ENCODE results near the gene TFDP1.

The TFDP1 gene

GRCh38 chr13:113584205-113584869 lies at the start of gene TFDP1:
TFDP1 (plus strand) TSS chr13:113584753; CDS start chr13:113585838, 1,085 bp downstream.
- TF ChIP-seq TAF1 (IDR thresholded peaks at IDR 0.05; ENCODE audit: low read depth): peak; percentile 42; the same call in 1 of the 2 replicates
- no peak; the same call in 1 of the 2 replicates for TF ChIP-seq TEAD4 (IDR thresholded peaks at IDR 0.05)
- TF ChIP-seq YY1 (IDR thresholded peaks at IDR 0.05; ENCODE audit: low read depth): peak; percentile 16; the same call in 1 of the 2 replicates
- TF ChIP-seq MAX (IDR thresholded peaks at IDR 0.05): peak; percentile 72
- no peak for TF ChIP-seq RAD21 (IDR thresholded peaks at IDR 0.05; ENCODE audit: low read depth)

GRCh38 chr13:113535381-113535781 lies 49.2 kb upstream of the TFDP1 start:
- TF ChIP-seq MAX (IDR thresholded peaks at IDR 0.05) (no peak), RAD21 (IDR thresholded peaks at IDR 0.05; ENCODE audit: low read depth) (no peak), USF1 (IDR thresholded peaks at IDR 0.05) (no peak), NFIC (IDR thresholded peaks at IDR 0.05) (no peak)

GRCh38 chr13:113536461-113537110 lies 48.0 kb upstream of the TFDP1 start:
- TF ChIP-seq CREB1 (IDR thresholded peaks at IDR 0.05; ENCODE audit: low read depth) (no peak), REST (IDR thresholded peaks at IDR 0.05; ENCODE audit: low read depth) (no peak), TCF12 (IDR thresholded peaks at IDR 0.05; ENCODE audit: low read depth) (no peak), NFIC (IDR thresholded peaks at IDR 0.05) (no peak), CEBPB (IDR thresholded peaks at IDR 0.05) (no peak), FOXM1 (IDR thresholded peaks at IDR 0.05; ENCODE audit: borderline replicate concordance, low read depth) (no peak), EP300 (IDR thresholded peaks at IDR 0.05; ENCODE audit: borderline replicate concordance) (no peak), ZBTB7A (IDR thresholded peaks at IDR 0.05; ENCODE audit: low read depth) (no peak), EGR1 (IDR thresholded peaks at IDR 0.05) (no peak), YY1 (IDR thresholded peaks at IDR 0.05; ENCODE audit: low read depth) (no peak), MAX (IDR thresholded peaks at IDR 0.05) (no peak), TEAD4 (IDR thresholded peaks at IDR 0.05) (no peak), TAF1 (IDR thresholded peaks at IDR 0.05; ENCODE audit: low read depth) (no peak), RAD21 (IDR thresholded peaks at IDR 0.05; ENCODE audit: low read depth) (no peak), USF1 (IDR thresholded peaks at IDR 0.05) (no peak)

- TF ChIP-seq TAF1 (IDR thresholded peaks at IDR 0.05; ENCODE audit: low read depth) (no peak), YY1 (IDR thresholded peaks at IDR 0.05; ENCODE audit: low read depth) (no peak), RAD21 (IDR thresholded peaks at IDR 0.05; ENCODE audit: low read depth) (no peak), EP300 (IDR thresholded peaks at IDR 0.05; ENCODE audit: borderline replicate concordance) (no peak), FOXM1 (IDR thresholded peaks at IDR 0.05; ENCODE audit: borderline replicate concordance, low read depth) (no peak), REST (IDR thresholded peaks at IDR 0.05; ENCODE audit: low read depth) (no peak)
Measured at GRCh38 chr13:113537205-113537604, 47.3 kb upstream of the TFDP1 start.

- TF ChIP-seq MAX (IDR thresholded peaks at IDR 0.05): no peak
- no peak for TF ChIP-seq YY1 (IDR thresholded peaks at IDR 0.05; ENCODE audit: low read depth)
- no peak for TF ChIP-seq CEBPB (IDR thresholded peaks at IDR 0.05)
- TF ChIP-seq NFIC (IDR thresholded peaks at IDR 0.05): no peak
- TF ChIP-seq CREB1 (IDR thresholded peaks at IDR 0.05; ENCODE audit: low read depth): no peak
- no peak for TF ChIP-seq EGR1 (IDR thresholded peaks at IDR 0.05)
- no peak for TF ChIP-seq ZBTB7A (IDR thresholded peaks at IDR 0.05; ENCODE audit: low read depth)
- TF ChIP-seq REST (IDR thresholded peaks at IDR 0.05; ENCODE audit: low read depth): no peak
- TF ChIP-seq TCF12 (IDR thresholded peaks at IDR 0.05; ENCODE audit: low read depth): no peak
- no peak for TF ChIP-seq EP300 (IDR thresholded peaks at IDR 0.05; ENCODE audit: borderline replicate concordance)
- no peak for TF ChIP-seq TEAD4 (IDR thresholded peaks at IDR 0.05)
- no peak for TF ChIP-seq USF1 (IDR thresholded peaks at IDR 0.05)
- no peak for TF ChIP-seq FOXM1 (IDR thresholded peaks at IDR 0.05; ENCODE audit: borderline replicate concordance, low read depth)
- TF ChIP-seq RAD21 (IDR thresholded peaks at IDR 0.05; ENCODE audit: low read depth): no peak
- TF ChIP-seq TAF1 (IDR thresholded peaks at IDR 0.05; ENCODE audit: low read depth): no peak
Measured at GRCh38 chr13:113537909-113538688, 46.5 kb upstream of the TFDP1 start.
